Small intestine (tissue), 7 donors: ENCODE results near the gene AKT1S1. TPM values are rescaled to one million over a fixed set of nuclear protein-coding genes. Genes with fewer than 3 reads are reported as not detected.

Source experiments
- DNase-seq, 2 donors: peaks; one replicate each; pipeline versions ENCODE4 v3.0.0 to v3.0.0-alpha.2; 2013
- FAIRE-seq: peaks from 2 replicates; lab custom pipeline; 2012; peaks lifted over from hg19 to GRCh38; lab: Jason Lieb, UNC
- H3K27ac ChIP-seq, 3 donors: one replicate each; pipeline ENCODE4 v1.5.1; 2013; ENCODE audit warnings: low read length in 2 of 3, mild to moderate bottlenecking in 2 of 3, control low read depth in 1 of 3, inconsistent platforms in 1 of 3, low read depth in 1 of 3, moderate library complexity in 1 of 3
- H3K27me3 ChIP-seq, 3 donors: one replicate each; pipeline ENCODE4 v1.6.1; 2013; ENCODE audit warnings: low read length in 3 of 3, inconsistent platforms in 1 of 3; ENCODE audit not compliant: control insufficient read depth in 3 of 3, insufficient read depth in 3 of 3
- H3K36me3 ChIP-seq, 3 donors: one replicate each; pipeline ENCODE4 v1.6.1; 2013; ENCODE audit warnings: low read length in 3 of 3, inconsistent platforms in 1 of 3, low read depth in 1 of 3, mild to moderate bottlenecking in 1 of 3, moderate library complexity in 1 of 3; ENCODE audit not compliant: control insufficient read depth in 3 of 3, insufficient read depth in 2 of 3
- H3K4me1 ChIP-seq, 3 donors: one replicate each; pipeline ENCODE4 v1.6.1; 2013; ENCODE audit warnings: low read length in 2 of 3, inconsistent platforms in 1 of 3, low read depth in 1 of 3, mild to moderate bottlenecking in 1 of 3, moderate library complexity in 1 of 3; ENCODE audit not compliant: control insufficient read depth in 3 of 3, insufficient read depth in 2 of 3
- H3K4me3 ChIP-seq, 3 donors: one replicate each; pipeline ENCODE4 v1.5.1; 2013; ENCODE audit warnings: low read length in 3 of 3, control low read depth in 1 of 3, inconsistent platforms in 1 of 3, low read depth in 1 of 3, mild to moderate bottlenecking in 1 of 3, moderate library complexity in 1 of 3
- H3K9me3 ChIP-seq, 2 donors: one replicate each; pipeline ENCODE4 v1.6.1; 2013; ENCODE audit warnings: low read depth in 1 of 2, low read length in 1 of 2; ENCODE audit not compliant: control insufficient read depth in 2 of 2, insufficient read depth in 1 of 2
- WGBS, 3 donors: extraction: QIAGEN DNeasy Blood & Tissue Kit; methylation state at CpG; one replicate each; pipeline ENCODE4 v1.1.7; 2013; 5-methylcytosine and 5-hydroxymethylcytosine counted together
- polyA plus RNA-seq, 4 donors: library from polyadenylated mRNA; stranded (reverse) in 3 of 4; unstranded in 1 of 4; fragments of 200-250 nt in 3 of 4; fragments of 120-200 nt in 1 of 4; gene quantifications; one replicate each; pipeline versions ENCODE4 v1.2.1 to v1.2.3, GENCODE V29; 2013
- donor health status: healthy with polysubstance abuse.
- donor health status: control.
- donor health status: control.
- donor health status: Bipolar disorder and iron deficiency.
- donor health status: healthy.

The AKT1S1 gene
- polyA plus RNA-seq, 4 donors = 30.6 to 54.9 (median 37.5) TPM

- no peaks in the 10 kb centered on the region for H3K27me3 ChIP-seq
- FAIRE-seq (no peak), DNase-seq (no peak)
- WGBS, 3 donors = 87 to 92% (median 90%) methylated on average over 30 to 31 of the region's 31 CpGs
- no peak overlapping the region for H3K4me3 ChIP-seq
- peaks cover 0 to 12% (median 0%) of the 10 kb centered on the region in 3 donors for H3K4me1 ChIP-seq
- H3K9me3 ChIP-seq = peaks cover 0 to 9% of the 10 kb centered on the region in 2 donors
- peaks cover 26 to 76% (median 37%) of the 10 kb centered on the region in 3 donors for H3K36me3 ChIP-seq
- no peak overlapping the region for H3K27ac ChIP-seq
Measured at GRCh38 chr19:49881672-49882394, 4.7 kb upstream of the AKT1S1 start.

DNA sequence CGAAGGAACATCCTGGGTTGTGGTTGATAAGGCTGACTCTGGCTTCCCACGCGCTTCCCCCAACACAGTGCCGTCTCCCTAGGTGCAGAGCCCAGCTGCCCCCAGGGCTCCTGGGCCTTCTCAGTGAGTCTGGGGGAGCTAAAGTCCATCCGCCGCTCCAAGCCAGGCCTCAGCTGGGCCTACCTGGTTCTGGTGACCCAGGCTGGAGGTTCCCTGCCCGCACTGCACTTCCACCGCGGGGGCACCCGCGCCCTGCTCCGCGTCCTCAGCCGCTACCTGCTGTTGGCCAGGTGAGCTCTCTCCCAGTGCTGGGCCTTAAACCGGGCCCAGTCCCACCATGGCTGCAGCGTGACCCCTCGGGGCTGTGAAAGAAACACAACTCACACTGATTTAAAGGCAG is 4.0 kb upstream of the AKT1S1 start:
- FAIRE-seq = no peak
- Histone ChIP-seq H3K9me3 (peaks cover 0 to 9% of the 10 kb centered on the region in 2 donors), H3K36me3 (peaks cover 26 to 74% (median 37%) of the 10 kb centered on the region in 3 donors), H3K27ac (no peak overlapping the region), H3K4me1 (peaks cover 0 to 12% (median 0%) of the 10 kb centered on the region in 3 donors), H3K27me3 (no peaks in the 10 kb centered on the region), H3K4me3 (no peak overlapping the region)
- WGBS, 3 donors = 94 to 98% (median 98%) methylated on average over 13 to 17 of the region's 17 CpGs
- DNase-seq = no peak

GRCh38 chr19:49880162-49880869 is 3.2 kb upstream of the AKT1S1 start:
- WGBS, 3 donors = 62 to 87% (median 73%) methylated on average over 10 of the region's 10 CpGs
- Histone ChIP-seq H3K27ac (no peak overlapping the region), H3K9me3 (peaks cover 0 to 9% of the 10 kb centered on the region in 2 donors), H3K36me3 (peaks cover 26 to 70% (median 37%) of the 10 kb centered on the region in 3 donors), H3K4me3 (no peak overlapping the region), H3K4me1 (peaks cover 0 to 15% (median 3%) of the 10 kb centered on the region in 3 donors), H3K27me3 (no peaks in the 10 kb centered on the region)
- FAIRE-seq (no peak), DNase-seq (peak in 1 of 2 donors; percentile 76)

GRCh38 chr19:49879243-49879963 is 2.2 kb upstream of the AKT1S1 start:
- no peak overlapping the region for H3K4me3 ChIP-seq
- peaks cover 20 to 67% (median 33%) of the 10 kb centered on the region in 3 donors for H3K36me3 ChIP-seq
- DNase-seq (peak in 1 of 2 donors; percentile 30), FAIRE-seq (no peak)
- no peak overlapping the region for H3K27ac ChIP-seq
- H3K27me3 ChIP-seq = no peaks in the 10 kb centered on the region
- 96 to 97% (median 96%) methylated on average over 12 of the region's 12 CpGs for WGBS, 3 donors
- peaks cover 0 to 9% of the 10 kb centered on the region in 2 donors for H3K9me3 ChIP-seq
- H3K4me1 ChIP-seq = peaks cover 0 to 19% (median 4%) of the 10 kb centered on the region in 3 donors

GRCh38 chr19:49878744-49879070 is 1.6 kb upstream of the AKT1S1 start:
- Histone ChIP-seq H3K27ac (peak overlapping the region in 2 of 3 donors; percentile 98 to 99), H3K9me3 (peaks cover 0 to 9% of the 10 kb centered on the region in 2 donors), H3K36me3 (peaks cover 16 to 67% (median 26%) of the 10 kb centered on the region in 3 donors), H3K4me1 (peaks cover 0 to 19% (median 4%) of the 10 kb centered on the region in 3 donors), H3K27me3 (no peaks in the 10 kb centered on the region), H3K4me3 (peak overlapping the region in 1 of 3 donors; percentile 83)
- 87 to 92% (median 88%) methylated on average over 9 of the region's 9 CpGs for WGBS, 3 donors
- DNase-seq = no peak
- no peak for FAIRE-seq

DNA sequence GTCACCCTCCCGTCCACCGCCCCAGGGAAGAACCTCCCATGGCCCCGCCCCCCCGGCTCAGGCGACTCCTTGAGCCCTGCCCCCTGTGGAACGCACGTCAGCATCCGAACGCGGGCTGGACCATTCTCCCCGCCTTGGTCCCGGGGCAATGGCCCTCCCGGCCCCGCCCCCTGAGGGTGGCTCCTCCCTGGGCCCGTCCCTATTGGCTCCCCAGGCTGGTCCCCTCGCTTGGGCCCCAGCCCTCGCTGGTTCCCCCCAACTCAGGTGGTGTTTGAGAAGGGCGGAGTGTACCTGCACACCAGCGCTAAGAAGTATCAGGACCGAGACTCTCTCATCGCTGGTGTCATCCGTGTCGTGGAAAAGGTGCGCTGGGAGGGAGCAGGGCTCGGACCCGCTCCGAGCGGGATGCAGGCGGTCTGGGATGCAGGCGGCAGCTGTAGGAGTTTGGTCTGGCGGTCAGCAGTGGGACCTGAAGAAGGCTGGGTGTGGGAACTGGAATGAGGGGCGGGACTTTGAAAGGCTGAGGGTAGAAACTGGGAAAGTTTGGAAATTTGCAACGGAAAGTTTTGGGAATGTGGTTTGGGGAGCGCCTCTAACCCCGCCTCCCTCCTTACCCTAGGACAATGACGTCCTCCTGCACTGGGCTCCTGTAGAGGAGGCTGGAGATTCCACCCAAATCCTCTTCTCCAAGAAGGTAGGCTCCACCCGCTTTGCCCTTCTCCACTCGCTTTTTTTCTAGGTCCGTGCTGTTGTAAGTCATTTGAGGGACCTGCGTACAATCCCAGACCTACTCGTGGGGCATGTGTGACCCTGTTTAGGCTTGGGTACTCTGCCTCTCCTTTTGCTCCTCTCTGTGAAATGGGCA is 956 bp upstream of the AKT1S1 start:
- H3K9me3 ChIP-seq = peaks cover 0 to 7% of the 10 kb centered on the region in 2 donors
- DNase-seq (peak; percentile 99), FAIRE-seq (no peak)
- peaks cover 10 to 64% (median 20%) of the 10 kb centered on the region in 3 donors for H3K36me3 ChIP-seq
- H3K4me1 ChIP-seq = peaks cover 0 to 19% (median 4%) of the 10 kb centered on the region in 3 donors
- peak overlapping the region; percentile 79 to 99 (median 98) for H3K27ac ChIP-seq
- 8 to 10% (median 8%) methylated on average over 30 to 41 of the region's 41 CpGs for WGBS, 3 donors
- no peaks in the 10 kb centered on the region for H3K27me3 ChIP-seq
- peak overlapping the region; percentile 45 to 83 (median 61) for H3K4me3 ChIP-seq

DNA sequence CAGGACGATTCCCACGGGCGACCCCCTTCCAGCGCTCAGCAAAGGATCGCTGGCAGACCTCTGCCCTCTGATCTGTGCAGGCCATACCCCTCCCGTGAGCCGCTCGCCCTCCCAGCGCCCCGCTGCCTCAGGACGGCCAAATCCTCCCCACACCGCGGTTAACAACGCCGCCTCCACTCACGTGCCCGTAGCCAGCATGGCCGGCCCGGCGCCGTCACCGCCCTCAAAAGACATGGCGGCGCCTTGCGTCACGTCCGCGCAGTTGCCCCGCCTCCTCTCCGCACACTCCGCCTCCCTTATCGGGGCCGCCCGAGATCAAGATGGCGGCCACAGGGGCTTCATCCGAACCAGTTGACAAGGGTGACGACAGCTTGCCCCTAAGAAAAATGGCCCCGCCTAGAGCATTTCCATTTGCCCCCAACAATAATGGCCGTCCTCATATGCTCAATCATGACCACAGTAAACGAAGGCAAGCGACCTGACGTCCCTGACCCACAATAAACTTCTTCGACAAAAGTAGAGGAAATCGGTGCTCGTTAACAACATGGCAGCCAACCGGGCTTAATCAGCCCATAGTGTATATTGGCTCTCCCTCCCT is 634 bp downstream of the AKT1S1 start:
- Histone ChIP-seq H3K9me3 (no peaks in the 10 kb centered on the region), H3K27me3 (no peaks in the 10 kb centered on the region), H3K4me3 (peak overlapping the region; percentile 78 to 83 (median 80)), H3K27ac (peak overlapping the region; percentile 96 to 99 (median 98)), H3K36me3 (peaks cover 0 to 62% (median 6%) of the 10 kb centered on the region in 3 donors), H3K4me1 (peaks cover 0 to 19% (median 4%) of the 10 kb centered on the region in 3 donors)
- DNase-seq = peak; percentile 98 to 99
- FAIRE-seq = no peak
- whole genome bisulfite sequencing, 3 donors = 0% methylated on average over 37 to 46 of the region's 46 CpGs
